ENCODE results near the gene APOC3. TPM values are rescaled to one million over a fixed set of nuclear protein-coding genes. Genes with fewer than 3 reads are reported as not detected.
A peak's percentile ranks its signal among the peaks of the same experiment; 100 is the strongest.

APOC3 gene
- total and polyA plus RNA-seq, 4 donors, result 608 to 24,129 (median 9,307) TPM

- no peak overlapping the region for H3K27ac ChIP-seq (ENCODE audit: low read depth in 1 of 2, low read length in 2 of 2)
- DNase-seq (ENCODE audit: low spot score), result no peak
Observed at GRCh38 chr11:116851626-116852025, 21.9 kb downstream of the APOC3 start.

DNA sequence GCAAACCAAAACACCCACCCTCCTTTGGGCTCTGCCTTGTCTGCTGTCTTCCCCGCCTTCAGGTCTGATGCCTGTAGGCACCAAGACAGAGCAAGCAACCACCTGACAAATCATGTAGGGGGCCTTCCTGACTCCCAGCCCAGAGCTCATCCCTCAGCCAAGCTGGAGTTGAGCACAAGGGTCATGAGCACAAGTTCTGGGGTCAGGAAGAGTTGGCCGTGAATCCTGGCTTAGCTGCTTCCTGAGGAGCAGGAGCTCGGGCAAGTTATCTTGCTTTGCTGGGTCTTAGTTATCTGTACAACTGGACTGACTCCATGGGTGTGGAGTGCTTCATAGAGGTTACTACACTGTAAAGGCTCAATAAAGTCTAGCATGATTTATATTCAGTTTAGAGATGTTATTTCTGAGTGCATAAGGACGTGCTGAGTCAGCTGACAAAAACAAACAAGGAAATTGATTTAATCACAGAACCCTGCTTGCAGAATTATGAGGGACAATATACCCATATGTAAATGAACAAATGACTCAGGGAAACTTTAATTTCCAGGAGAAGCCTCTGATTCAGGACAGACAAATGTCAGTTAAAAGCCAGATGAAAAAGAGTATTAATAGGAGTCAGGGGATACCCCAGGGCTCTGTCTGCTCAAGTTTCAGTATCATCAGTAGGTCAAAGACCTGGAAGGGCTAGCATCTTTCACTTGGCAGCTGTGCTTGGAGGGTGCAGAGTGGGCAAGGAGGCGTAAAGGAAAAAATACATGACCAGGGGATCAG lies 22.7 kb downstream of the APOC3 start:
- no peak overlapping the region for H3K4me3 ChIP-seq (ENCODE audit: low read depth in 1 of 3, low read length in 3 of 3)
- WGBS, result 38% methylated on average over 5 of the region's 5 CpGs
- H3K27ac ChIP-seq (ENCODE audit: low read depth in 1 of 2, low read length in 2 of 2), result peak overlapping the region in 1 of 2 donors; percentile 15
- H3K4me1 ChIP-seq (ENCODE audit: control insufficient read depth in 4 of 4, insufficient read depth in 4 of 4, low read length in 3 of 4), result peaks cover 13 to 30% (median 22%) of the 10 kb centered on the region in 4 donors
- peaks cover 4 to 16% (median 8%) of the 10 kb centered on the region in 4 donors for H3K36me3 ChIP-seq (ENCODE audit: control insufficient read depth in 4 of 4, insufficient read depth in 3 of 4, low read depth in 1 of 4, low read length in 3 of 4)
- no peak overlapping the region for H3K9ac ChIP-seq (ENCODE audit: low read depth in 1 of 2, low read length in 2 of 2)
- no peaks in the 10 kb centered on the region for H3K9me3 ChIP-seq (ENCODE audit: control insufficient read depth in 4 of 4, low read length in 3 of 4)
- DNase-seq (ENCODE audit: low spot score), result no peak
- H3K27me3 ChIP-seq (ENCODE audit: control insufficient read depth in 4 of 4, insufficient read depth in 4 of 4, low read length in 3 of 4), result no peaks in the 10 kb centered on the region
- TF ChIP-seq, protein P1, sequence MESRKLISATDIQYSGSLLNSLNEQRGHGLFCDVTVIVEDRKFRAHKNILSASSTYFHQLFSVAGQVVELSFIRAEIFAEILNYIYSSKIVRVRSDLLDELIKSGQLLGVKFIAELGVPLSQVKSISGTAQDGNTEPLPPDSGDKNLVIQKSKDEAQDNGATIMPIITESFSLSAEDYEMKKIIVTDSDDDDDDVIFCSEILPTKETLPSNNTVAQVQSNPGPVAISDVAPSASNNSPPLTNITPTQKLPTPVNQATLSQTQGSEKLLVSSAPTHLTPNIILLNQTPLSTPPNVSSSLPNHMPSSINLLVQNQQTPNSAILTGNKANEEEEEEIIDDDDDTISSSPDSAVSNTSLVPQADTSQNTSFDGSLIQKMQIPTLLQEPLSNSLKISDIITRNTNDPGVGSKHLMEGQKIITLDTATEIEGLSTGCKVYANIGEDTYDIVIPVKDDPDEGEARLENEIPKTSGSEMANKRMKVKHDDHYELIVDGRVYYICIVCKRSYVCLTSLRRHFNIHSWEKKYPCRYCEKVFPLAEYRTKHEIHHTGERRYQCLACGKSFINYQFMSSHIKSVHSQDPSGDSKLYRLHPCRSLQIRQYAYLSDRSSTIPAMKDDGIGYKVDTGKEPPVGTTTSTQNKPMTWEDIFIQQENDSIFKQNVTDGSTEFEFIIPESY (IDR thresholded peaks at IDR 0.05), result no peak
- no peak for TF ChIP-seq EGR1 (IDR thresholded peaks at IDR 0.05; ENCODE audit: low read depth in 2 of 2)
- TF ChIP-seq JUND (IDR thresholded peaks at IDR 0.05), result no peak
- TF ChIP-seq YY1 (IDR thresholded peaks at IDR 0.05), result no peak
- TF ChIP-seq GABPA (IDR thresholded peaks at IDR 0.05 in 1 of 2, conservative IDR thresholded peaks at IDR 0.05 in 1 of 2), result no peak
- no peak for TF ChIP-seq FOXA1 (IDR thresholded peaks at IDR 0.05)
- TF ChIP-seq SP1 (IDR thresholded peaks at IDR 0.05), result no peak
- TF ChIP-seq TAF1 (conservative IDR thresholded peaks at IDR 0.05), result no peak
- no peak for TF ChIP-seq MAX (IDR thresholded peaks at IDR 0.05)
- peak; percentile 37 to 71 for TF ChIP-seq RXRA (IDR thresholded peaks at IDR 0.05)
- no peak for TF ChIP-seq FOXA2 (IDR thresholded peaks at IDR 0.05)
- peak; percentile 62 for TF ChIP-seq NR2F2 (IDR thresholded peaks at IDR 0.05)
- TF ChIP-seq HNF4A (conservative IDR thresholded peaks at IDR 0.05), result no peak
- peak in 1 of 2 donors; percentile 31 for TF ChIP-seq RAD21 (IDR thresholded peaks at IDR 0.05)
- no peak for TF ChIP-seq REST (IDR thresholded peaks at IDR 0.05)
- no peak for TF ChIP-seq ATF3 (IDR thresholded peaks at IDR 0.05)

More at GRCh38 chr11:116851626-116852025, 21.9 kb downstream of the APOC3 start:
- no peak overlapping the region for H3K4me3 ChIP-seq (ENCODE audit: low read depth in 1 of 3, low read length in 3 of 3)
- H3K9me3 ChIP-seq (ENCODE audit: control insufficient read depth in 4 of 4, low read length in 3 of 4), result no peaks in the 10 kb centered on the region
- H3K4me1 ChIP-seq (ENCODE audit: control insufficient read depth in 4 of 4, insufficient read depth in 4 of 4, low read length in 3 of 4), result peaks cover 12 to 23% (median 15%) of the 10 kb centered on the region in 4 donors
- H3K9ac ChIP-seq (ENCODE audit: low read depth in 1 of 2, low read length in 2 of 2), result no peak overlapping the region
- peaks cover 7 to 25% (median 12%) of the 10 kb centered on the region in 4 donors for H3K36me3 ChIP-seq (ENCODE audit: control insufficient read depth in 4 of 4, insufficient read depth in 3 of 4, low read depth in 1 of 4, low read length in 3 of 4)
- 82% methylated on average over 7 of the region's 7 CpGs for WGBS
- no peak for TF ChIP-seq REST (IDR thresholded peaks at IDR 0.05)
- TF ChIP-seq SP1 (IDR thresholded peaks at IDR 0.05), result no peak
- H3K27me3 ChIP-seq (ENCODE audit: control insufficient read depth in 4 of 4, insufficient read depth in 4 of 4, low read length in 3 of 4), result no peaks in the 10 kb centered on the region

Measured in liver (tissue), 9 donors.